GM21723 (cell line): ENCODE results near the gene RELB.
A peak's percentile ranks its signal among the peaks of the same experiment; 100 is the strongest.
"Not testable (repeated sequence)": the region's sequence is repeated elsewhere in the genome, so short reads cannot be mapped to it uniquely, and the experiment has no call there.

Source experiments
- ATAC-seq: cut with Tn5 transposase; IDR thresholded peaks from one replicate; pipeline ENCODE4 v1.9.1; 2021; ENCODE audit warnings: mild to moderate bottlenecking, moderate library complexity; ENCODE audit not compliant: unreplicated experiment

Gene RELB

DNA sequence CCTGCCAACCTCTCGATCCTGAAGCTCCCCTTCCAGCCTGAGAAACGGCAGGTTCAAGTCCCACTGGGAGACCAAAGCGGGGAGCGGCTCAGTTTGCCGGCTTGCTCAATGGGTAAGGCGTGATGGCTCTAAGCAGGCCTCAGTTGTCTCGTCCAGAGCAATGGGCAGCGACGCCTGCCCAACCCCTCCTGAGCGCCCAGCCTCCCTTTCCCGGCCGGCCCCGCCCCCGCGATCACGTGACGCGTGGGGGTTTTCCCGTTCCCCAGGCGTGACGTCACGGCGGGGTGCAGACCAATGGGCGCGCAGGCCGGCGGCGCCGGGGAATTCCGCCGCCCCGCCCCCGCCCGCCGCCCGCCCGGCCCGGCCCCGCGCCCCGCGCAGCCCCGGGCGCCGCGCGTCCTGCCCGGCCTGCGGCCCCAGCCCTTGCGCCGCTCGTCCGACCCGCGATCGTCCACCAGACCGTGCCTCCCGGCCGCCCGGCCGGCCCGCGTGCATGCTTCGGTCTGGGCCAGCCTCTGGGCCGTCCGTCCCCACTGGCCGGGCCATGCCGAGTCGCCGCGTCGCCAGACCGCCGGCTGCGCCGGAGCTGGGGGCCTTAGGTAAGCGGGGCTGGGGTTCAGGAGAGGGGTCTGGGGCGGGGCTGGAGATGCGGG is at the start of gene RELB:
Gene RELB (plus strand): TSS at position 378 of the 653 bp plus-strand sequence. CDS start 116 bp downstream, at position 494.
- peak; percentile 54 for ATAC-seq

- no peak for ATAC-seq
Observed at GRCh38 chr19:44954278-44954648, 47.0 kb upstream of the RELB start.

GRCh38 chr19:44954649-44955504 is 46.4 kb upstream of the RELB start, which contains the start of gene CLPTM1:
TSS of gene CLPTM1 (plus strand) at chr19:44955380. CDS start at chr19:44955396, 16 bp downstream.
- ATAC-seq = peak; percentile 71

DNA sequence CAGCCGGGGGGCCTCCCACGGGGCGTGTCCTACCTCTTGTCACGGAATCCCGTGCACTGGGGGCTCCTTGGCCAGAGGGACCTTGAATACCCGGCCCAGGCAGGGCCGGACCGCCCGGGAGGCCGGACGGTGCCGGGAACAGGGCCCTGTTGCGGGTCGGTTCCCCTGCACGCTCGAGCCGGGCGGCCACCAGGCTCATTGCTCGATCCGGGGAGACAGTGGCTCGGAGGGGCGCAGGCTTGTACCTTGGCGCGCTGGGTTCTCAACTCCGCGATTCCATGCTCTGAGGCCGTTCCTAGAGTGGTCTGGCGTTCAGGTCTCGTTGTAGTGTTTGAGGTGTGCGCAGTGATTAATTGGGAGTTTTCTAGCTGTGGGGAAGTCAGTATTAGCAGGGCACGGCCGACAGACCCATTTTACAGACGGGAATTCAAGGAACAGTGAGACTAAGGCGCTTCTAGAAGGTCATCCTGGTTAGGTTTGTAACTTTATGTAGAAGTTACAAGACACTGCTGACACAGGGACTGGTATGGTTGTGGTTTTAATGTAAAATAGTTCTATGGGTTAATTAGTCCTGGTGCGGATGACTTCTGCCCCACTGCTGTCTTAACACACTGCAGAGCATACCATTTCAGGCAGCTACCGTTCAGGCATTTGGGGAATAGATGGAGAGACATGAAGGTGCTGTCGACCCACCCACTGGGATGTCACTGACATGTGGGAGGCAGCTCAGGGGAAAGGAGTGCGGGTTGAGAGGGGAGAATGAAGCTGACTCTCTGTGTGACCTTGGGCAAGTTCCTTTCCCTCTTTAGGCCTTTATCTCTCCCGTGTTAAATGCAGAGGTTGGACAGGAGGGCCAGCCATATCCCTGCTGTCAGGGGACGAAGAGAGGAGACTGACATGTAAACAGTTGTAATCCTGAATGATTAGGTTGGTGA is 45.5 kb upstream of the RELB start:
- peak; percentile 25 for ATAC-seq

GRCh38 chr19:44957526-44957925 is 43.7 kb upstream of the RELB start:
- no peak for ATAC-seq

DNA sequence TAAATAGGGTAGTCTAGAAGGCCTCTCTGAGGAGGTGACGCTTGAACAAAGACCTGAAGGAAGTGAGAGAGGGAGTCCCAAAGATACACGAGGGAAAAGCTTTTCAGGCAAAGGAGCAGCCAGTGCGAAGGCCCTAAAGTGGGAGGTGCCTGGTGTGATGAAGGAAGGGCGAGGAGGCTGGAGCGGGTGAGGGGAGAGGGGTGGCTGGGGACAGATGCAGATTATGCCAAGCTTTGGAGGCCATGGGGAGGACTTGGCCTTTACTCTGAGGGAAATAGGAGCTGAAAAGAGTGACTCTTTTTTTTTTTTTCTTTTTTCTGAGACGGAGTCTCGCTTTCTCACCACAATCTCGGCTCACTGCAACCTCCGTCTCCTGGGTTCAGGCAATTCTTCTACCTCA is 43.2 kb upstream of the RELB start:
- no peak for ATAC-seq

DNA sequence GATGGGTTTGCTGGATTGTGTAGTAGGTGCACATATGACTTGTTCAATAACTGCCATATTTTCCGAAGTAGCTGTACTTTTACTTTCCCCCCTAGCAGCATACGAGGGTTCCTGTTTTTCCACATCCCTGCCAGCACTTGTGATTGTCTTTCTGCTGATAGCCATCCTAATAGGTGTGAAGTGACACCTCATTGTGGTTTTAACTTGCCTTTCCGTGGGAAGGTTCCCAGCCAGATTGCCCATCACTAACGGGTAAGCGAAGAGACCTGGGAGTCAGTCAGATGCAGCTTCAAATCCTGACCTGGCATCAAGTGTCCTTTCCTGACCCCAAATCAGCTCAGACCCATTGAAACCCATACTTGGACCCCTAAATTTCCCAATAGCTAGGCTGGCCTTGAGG is 41.6 kb upstream of the RELB start:
- ATAC-seq = no peak

- ATAC-seq = no peak
Observed at GRCh38 chr19:44960906-44961728, 40.1 kb upstream of the RELB start.

DNA sequence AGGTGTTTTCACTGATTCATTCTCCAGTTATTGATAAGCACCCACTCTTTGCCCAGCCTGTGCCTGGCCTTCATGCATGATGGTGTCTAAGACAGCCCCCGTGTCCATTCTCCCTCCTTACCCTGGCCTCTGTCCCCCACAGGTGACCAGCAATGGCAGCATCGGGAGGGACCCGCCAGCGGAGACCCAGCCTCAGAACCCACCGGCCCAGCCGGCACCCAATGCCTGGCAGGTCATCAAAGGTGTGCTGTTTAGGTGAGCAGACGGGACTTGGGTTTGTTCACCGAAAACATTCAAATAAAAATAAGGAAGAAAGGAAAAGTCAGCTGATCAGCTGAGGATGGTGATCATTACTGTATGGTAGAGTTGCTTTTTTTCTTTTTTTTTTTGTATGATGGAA is 39.4 kb upstream of the RELB start:
- ATAC-seq = no peak

DNA sequence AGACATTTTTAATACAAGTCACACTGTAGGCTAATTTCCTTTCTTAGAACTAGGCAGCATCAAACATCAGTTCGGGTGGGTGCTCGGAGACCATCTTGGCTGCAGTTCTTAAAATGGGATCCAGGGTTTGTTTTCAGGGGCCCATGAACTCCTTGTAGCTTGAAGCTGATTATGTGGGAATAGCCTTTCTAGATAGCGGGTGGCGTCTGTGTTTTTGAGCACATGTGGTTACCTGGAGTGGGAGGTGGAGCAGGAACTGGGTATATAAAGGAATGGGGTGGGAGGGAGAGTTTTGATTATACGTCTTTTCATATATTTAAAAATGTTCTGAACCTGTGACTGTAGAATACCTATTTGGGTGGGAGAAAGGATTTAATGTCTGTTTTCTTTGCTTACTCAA is 33.1 kb upstream of the RELB start:
- no peak for ATAC-seq

GRCh38 chr19:44968670-44969069 is 32.6 kb upstream of the RELB start:
- no peak for ATAC-seq

GRCh38 chr19:44969437-44969836 is 31.8 kb upstream of the RELB start:
- no peak for ATAC-seq

DNA sequence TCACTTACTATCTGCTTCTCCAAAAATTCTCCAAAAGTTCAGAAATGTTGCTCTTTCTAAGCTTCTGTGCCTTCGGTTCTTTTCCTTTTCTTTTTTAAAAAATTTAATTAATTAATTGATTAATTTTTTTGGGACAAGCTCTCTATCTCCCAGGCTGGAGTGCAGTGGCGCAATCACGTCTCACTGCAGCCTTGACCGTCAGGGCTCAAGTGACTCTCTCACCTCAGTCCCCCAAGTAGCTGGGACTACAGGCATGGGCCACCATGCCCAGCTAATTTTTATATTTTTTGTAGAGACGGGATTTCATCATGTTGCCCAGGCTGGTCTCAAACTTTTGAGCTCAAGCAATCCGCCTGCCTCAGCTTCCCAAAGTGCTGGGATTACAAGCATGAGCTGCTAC is 29.8 kb upstream of the RELB start:
- not testable (repeated sequence) for ATAC-seq

GRCh38 chr19:44972802-44973201 is 28.5 kb upstream of the RELB start:
- ATAC-seq = no peak

- no peak for ATAC-seq
Observed at GRCh38 chr19:44973982-44974735, 27.1 kb upstream of the RELB start.

DNA sequence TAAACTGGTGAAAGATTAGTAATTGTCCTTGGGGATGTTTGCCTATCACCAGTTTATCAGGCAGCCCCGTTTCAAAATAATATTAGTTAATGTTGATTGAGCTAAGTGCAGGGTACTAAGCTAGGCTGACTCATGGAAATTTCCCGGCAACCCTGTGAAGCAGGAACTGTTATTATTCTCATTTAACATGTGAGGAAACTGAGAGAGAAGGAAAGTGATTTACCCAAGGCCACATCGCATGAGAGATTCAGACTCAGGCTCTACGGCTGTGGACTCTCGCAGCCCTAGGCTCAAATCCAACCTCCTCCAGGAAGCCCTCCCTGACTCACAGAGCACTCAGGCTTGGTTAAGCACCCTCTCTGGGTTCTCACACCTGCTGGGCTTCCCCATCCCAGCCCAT is 26.4 kb upstream of the RELB start:
- no peak for ATAC-seq

DNA sequence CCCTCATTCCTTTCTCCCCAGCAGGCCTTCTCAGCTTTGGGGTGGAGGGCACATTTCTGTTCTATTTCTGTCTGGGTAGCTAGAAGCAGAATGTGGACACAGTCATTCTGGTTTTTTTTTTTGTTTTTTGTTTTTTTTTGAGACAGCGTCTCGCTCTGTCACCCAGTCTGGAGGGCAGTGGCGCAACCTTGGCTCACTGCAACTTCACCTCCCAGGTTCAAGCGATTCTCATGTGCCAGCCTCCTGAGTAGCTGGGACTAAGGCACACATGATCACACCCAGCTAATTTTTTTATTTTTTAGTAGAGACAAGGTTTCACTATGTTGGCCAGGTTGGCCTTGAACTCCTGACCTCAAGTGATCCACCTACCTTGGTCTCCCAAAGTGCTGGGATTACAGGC is 25.8 kb upstream of the RELB start:
- no peak for ATAC-seq

- ATAC-seq = no peak
Observed at GRCh38 chr19:44984005-44984404, 17.3 kb upstream of the RELB start.

- ATAC-seq = no peak
Observed at GRCh38 chr19:44985445-44985844, 15.8 kb upstream of the RELB start.

DNA sequence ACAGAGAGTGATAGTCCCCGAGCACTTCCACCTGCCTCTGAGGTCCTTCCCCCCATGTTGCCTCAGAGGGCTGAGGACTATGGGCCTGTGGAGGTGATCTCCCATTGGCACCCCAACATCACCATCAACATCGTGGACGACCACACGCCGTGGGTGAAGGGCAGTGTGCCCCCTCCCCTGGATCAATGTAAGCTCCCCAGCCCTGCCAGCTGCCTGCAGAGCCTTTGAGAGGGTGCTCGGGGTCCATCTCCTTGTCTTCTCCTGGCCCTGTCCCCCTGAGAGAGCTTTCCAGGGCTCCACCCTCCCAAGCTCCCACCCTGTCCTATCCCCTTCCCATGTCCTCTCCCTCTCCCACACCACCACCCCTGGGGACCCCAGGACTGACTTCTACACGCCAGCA is 14.9 kb upstream of the RELB start:
- no peak for ATAC-seq
